Measurements from ENCODE around the gene ISCU.
"Not testable (repeated sequence)": the region's sequence is repeated elsewhere in the genome, so short reads cannot be mapped to it uniquely, and the experiment has no call there.

ISCU gene

DNA sequence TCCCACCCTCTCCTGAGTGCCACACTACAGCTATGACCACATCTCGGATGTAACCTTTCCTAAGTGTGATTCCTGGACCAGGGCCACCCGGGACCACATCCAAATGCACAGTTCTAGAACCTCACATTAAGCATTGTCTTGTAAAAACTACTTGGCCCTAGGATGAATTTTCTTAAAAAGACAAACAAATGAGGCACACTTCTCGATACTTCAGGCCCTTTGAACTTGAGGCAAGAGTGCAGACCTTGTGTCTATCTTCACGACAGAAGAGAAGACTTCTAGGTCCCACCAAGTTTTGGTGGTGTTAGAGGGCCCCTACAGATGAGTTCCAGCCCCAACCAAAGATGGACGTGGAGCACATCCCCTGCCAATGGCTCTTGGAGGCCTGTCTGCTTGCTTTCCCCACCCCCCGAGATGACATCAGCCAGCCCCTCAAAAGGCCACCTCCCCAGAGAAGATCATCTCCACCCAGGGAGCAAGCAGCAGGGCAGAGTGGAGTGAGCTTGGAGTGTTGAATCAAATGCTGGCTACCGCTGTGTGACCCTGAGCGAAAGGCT is 9.3 kb downstream of the ISCU start:
- Histone ChIP-seq H3K9me2 (replicated peaks; ENCODE audit: insufficient read depth, low read length) (no peaks in the 10 kb centered on the region), H3K79me2 (ENCODE audit: insufficient read depth, low read length) (no peaks in the 10 kb centered on the region), H3K4me2 (ENCODE audit: low read depth, low read length, poor library complexity, severe bottlenecking) (no peak overlapping the region), H3K9ac (ENCODE audit: low read length) (no peak overlapping the region), H3K27me3 (ENCODE audit: low read length) (no peaks in the 10 kb centered on the region), H3K9me3 (ENCODE audit: insufficient read depth, low read length) (no peaks in the 10 kb centered on the region), H2AFZ (ENCODE audit: low read depth, low read length, severe bottlenecking) (no peak overlapping the region), H4K20me1 (ENCODE audit: low read depth, low read length) (no peaks in the 10 kb centered on the region), H3K4me3 (ENCODE audit: insufficient read depth, low read length, poor library complexity, severe bottlenecking) (no peak overlapping the region), H3F3A (ENCODE audit: insufficient read depth) (no peaks in the 10 kb centered on the region), H3K36me3 (ENCODE audit: low read length) (peaks cover 6% of the 10 kb centered on the region; the same call in 1 of the 2 replicates), H3K27ac (ENCODE audit: low read depth, low read length) (no peak overlapping the region)
- TF ChIP-seq, protein P1, sequence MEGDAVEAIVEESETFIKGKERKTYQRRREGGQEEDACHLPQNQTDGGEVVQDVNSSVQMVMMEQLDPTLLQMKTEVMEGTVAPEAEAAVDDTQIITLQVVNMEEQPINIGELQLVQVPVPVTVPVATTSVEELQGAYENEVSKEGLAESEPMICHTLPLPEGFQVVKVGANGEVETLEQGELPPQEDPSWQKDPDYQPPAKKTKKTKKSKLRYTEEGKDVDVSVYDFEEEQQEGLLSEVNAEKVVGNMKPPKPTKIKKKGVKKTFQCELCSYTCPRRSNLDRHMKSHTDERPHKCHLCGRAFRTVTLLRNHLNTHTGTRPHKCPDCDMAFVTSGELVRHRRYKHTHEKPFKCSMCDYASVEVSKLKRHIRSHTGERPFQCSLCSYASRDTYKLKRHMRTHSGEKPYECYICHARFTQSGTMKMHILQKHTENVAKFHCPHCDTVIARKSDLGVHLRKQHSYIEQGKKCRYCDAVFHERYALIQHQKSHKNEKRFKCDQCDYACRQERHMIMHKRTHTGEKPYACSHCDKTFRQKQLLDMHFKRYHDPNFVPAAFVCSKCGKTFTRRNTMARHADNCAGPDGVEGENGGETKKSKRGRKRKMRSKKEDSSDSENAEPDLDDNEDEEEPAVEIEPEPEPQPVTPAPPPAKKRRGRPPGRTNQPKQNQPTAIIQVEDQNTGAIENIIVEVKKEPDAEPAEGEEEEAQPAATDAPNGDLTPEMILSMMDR (IDR thresholded peaks at IDR 0.05; ENCODE audit: insufficient read depth, low read length, poor library complexity, severe bottlenecking): no peak
- no peak for TF ChIP-seq EZH2phosphoT487 (conservative IDR thresholded peaks at IDR 0.05; ENCODE audit: low read length)

DNA sequence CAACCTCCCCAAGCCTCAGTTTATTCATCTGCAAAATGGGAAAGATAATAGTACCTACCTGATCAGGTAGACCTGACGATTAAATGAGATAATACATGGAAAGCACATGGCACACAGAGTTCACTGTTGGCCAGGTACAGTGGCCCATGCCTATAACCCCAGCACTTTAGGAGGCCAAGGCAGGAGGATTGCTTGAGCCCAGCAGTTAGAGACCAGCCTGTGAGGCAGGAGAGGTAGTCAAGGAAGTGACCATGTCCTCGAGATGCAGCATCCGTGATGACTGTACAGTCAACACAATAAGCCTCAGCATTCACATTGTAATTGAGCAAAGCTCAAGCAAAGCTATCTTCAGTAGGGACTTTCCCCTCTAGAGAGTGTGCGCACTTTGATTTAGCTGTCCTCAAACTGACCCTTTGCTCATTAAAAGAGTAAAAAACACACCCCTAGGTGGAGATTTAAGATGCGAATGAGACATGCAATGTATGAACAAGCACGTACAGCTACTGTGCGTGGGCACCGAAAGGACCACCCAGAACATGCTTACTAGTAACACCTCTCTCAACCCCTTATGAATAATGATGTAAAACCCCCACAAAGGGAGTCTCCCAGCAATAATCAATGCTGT is 9.9 kb downstream of the ISCU start:
- no peak overlapping the region for H3K27ac ChIP-seq (ENCODE audit: low read depth, low read length)
- H2AFZ ChIP-seq (ENCODE audit: low read depth, low read length, severe bottlenecking): no peak overlapping the region
- no peak for TF ChIP-seq EZH2phosphoT487 (conservative IDR thresholded peaks at IDR 0.05; ENCODE audit: low read length)
- no peaks in the 10 kb centered on the region for H3K9me2 ChIP-seq (replicated peaks; ENCODE audit: insufficient read depth, low read length)
- no peak overlapping the region for H3K4me3 ChIP-seq (ENCODE audit: insufficient read depth, low read length, poor library complexity, severe bottlenecking)
- no peaks in the 10 kb centered on the region for H3K79me2 ChIP-seq (ENCODE audit: insufficient read depth, low read length)
- H3K9me3 ChIP-seq (ENCODE audit: insufficient read depth, low read length): no peaks in the 10 kb centered on the region
- H3K4me2 ChIP-seq (ENCODE audit: low read depth, low read length, poor library complexity, severe bottlenecking): no peak overlapping the region
- H3K9ac ChIP-seq (ENCODE audit: low read length): no peak overlapping the region
- peaks cover 6% of the 10 kb centered on the region; the same call in 1 of the 2 replicates for H3K36me3 ChIP-seq (ENCODE audit: low read length)
- no peaks in the 10 kb centered on the region for H3F3A ChIP-seq (ENCODE audit: insufficient read depth)
- H4K20me1 ChIP-seq (ENCODE audit: low read depth, low read length): no peaks in the 10 kb centered on the region
- H3K27me3 ChIP-seq (ENCODE audit: low read length): no peaks in the 10 kb centered on the region

DNA sequence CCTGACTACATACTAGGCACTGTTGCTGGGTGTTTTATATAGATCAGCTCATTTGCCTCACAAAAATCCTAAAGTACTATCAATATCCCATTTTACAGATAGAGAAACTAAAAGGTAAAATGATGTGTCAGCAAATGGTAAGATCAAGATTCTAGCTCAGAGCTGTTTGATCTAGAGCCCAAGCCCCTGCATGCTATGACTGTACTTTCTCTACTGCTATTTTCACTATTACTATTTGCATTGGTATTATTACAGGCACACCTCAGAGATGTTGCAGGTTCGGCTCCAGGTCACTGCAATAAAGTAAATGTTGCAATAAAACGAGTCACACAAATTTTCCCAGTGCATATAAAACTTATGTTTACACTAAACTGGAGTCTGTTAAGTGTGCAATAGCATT is 10.9 kb downstream of the ISCU start:
- Histone ChIP-seq H3K9ac (ENCODE audit: low read length) (no peak overlapping the region), H3K4me2 (ENCODE audit: low read depth, low read length, poor library complexity, severe bottlenecking) (no peak overlapping the region), H3K9me2 (replicated peaks; ENCODE audit: insufficient read depth, low read length) (no peaks in the 10 kb centered on the region), H3K79me2 (ENCODE audit: insufficient read depth, low read length) (no peaks in the 10 kb centered on the region), H4K20me1 (ENCODE audit: low read depth, low read length) (no peaks in the 10 kb centered on the region), H3K27me3 (ENCODE audit: low read length) (no peaks in the 10 kb centered on the region), H3K9me3 (ENCODE audit: insufficient read depth, low read length) (no peaks in the 10 kb centered on the region), H3K4me3 (ENCODE audit: insufficient read depth, low read length, poor library complexity, severe bottlenecking) (no peak overlapping the region), H2AFZ (ENCODE audit: low read depth, low read length, severe bottlenecking) (no peak overlapping the region), H3F3A (ENCODE audit: insufficient read depth) (no peaks in the 10 kb centered on the region), H3K27ac (ENCODE audit: low read depth, low read length) (no peak overlapping the region), H3K36me3 (ENCODE audit: low read length) (peaks cover 4% of the 10 kb centered on the region; the same call in 1 of the 2 replicates)
- TF ChIP-seq, protein P1 (IDR thresholded peaks at IDR 0.05; ENCODE audit: insufficient read depth, low read length, poor library complexity, severe bottlenecking): no peak
- no peak for TF ChIP-seq EZH2phosphoT487 (conservative IDR thresholded peaks at IDR 0.05; ENCODE audit: low read length)

DNA sequence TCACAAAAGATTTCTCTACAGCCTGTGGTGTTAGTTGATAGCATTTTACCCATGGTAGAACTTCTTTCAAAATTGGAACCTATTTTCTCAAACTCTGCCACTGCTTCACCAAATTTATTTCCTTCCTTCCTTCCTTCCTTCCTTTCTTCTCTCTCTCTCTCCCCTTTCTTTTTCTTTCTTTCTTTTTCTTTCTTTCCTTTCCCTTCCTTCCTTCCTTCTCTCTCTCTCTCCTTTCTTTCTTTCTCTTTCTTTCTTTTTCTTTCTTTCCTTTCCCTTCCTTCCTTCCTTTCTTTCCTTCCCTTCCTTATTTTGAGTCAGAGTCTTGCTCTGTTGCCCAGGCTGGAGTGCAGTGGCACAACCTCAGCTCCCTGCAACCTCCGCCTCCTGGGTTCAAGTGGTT is 11.9 kb downstream of the ISCU start:
- H3F3A ChIP-seq (ENCODE audit: insufficient read depth); H3K4me2 ChIP-seq (ENCODE audit: low read depth, low read length, poor library complexity, severe bottlenecking): not testable (repeated sequence)

More for the DNA sequence above, 11.9 kb downstream of the ISCU start:
- not testable (repeated sequence) for H2AFZ ChIP-seq (ENCODE audit: low read depth, low read length, severe bottlenecking); H3K27me3 ChIP-seq (ENCODE audit: low read length); H3K4me3 ChIP-seq (ENCODE audit: insufficient read depth, low read length, poor library complexity, severe bottlenecking); H3K9ac ChIP-seq (ENCODE audit: low read length); H4K20me1 ChIP-seq (ENCODE audit: low read depth, low read length); H3K36me3 ChIP-seq (ENCODE audit: low read length); H3K27ac ChIP-seq (ENCODE audit: low read depth, low read length); H3K9me3 ChIP-seq (ENCODE audit: insufficient read depth, low read length); H3K79me2 ChIP-seq (ENCODE audit: insufficient read depth, low read length); H3K9me2 ChIP-seq (replicated peaks; ENCODE audit: insufficient read depth, low read length)
